ENCODE results near the gene RAI1. TPM values are rescaled to one million over a fixed set of nuclear protein-coding genes. Genes with fewer than 3 reads are reported as not detected.

The RAI1 gene
- total RNA-seq, 1 donor from 2014 or later: 33.5 TPM

GRCh38 chr17:17787568-17787967 lies 106.3 kb downstream of the RAI1 start:
- no peaks in the 10 kb centered on the region for H3K9me3 Mint-ChIP-seq
- H3K4me3 Mint-ChIP-seq (ENCODE audit: low read depth): no peak overlapping the region
- peaks cover 10% of the 10 kb centered on the region for H3K27me3 Mint-ChIP-seq (ENCODE audit: low read depth)
- intact Hi-C loops (cut with micrococcal nuclease): loop anchor here (5.0 kb wide), 1 partner anchor 35 kb away; no protein-coding TSS in a partner anchor
- H3K4me1 Mint-ChIP-seq (ENCODE audit: low read depth): peaks cover 9% of the 10 kb centered on the region
- H3K36me3 Mint-ChIP-seq (ENCODE audit: low read depth): no peaks in the 10 kb centered on the region
- DNase-seq (ENCODE audit: low spot score): no peak
- H3K27ac Mint-ChIP-seq: no peak overlapping the region

DNA sequence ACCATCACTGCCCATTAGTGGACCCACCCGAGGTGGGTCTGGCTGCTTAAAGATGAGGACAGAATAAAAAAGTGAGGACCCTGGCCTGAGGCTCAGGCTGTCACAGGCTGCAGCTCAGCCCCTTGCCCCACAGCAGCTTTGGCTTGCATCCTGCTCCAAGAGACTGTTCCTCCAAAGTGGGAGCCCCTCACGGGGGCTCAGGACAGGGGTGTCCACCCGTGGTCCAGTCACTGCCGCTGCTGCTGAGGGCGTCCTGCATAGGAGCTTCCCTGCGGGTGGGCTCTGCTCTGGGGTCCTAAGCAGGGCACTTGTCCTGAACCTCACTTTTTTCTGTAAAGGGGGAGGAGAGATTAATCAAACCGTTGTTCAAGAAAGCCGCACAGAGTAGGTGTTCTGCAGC lies 107.7 kb downstream of the RAI1 start:
- Mint-ChIP-seq H3K9me3 (no peaks in the 10 kb centered on the region), H3K4me3 (ENCODE audit: low read depth) (no peak overlapping the region), H3K36me3 (ENCODE audit: low read depth) (peaks cover 6% of the 10 kb centered on the region), H3K27me3 (ENCODE audit: low read depth) (peaks cover 7% of the 10 kb centered on the region), H3K4me1 (ENCODE audit: low read depth) (peaks cover 15% of the 10 kb centered on the region), H3K27ac (no peak overlapping the region)
- DNase-seq (ENCODE audit: low spot score): no peak
- intact Hi-C loops (cut with micrococcal nuclease): loop anchor here (5.0 kb wide), 1 partner anchor 37 kb away; no protein-coding TSS in a partner anchor

GRCh38 chr17:17789410-17789809 lies 108.2 kb downstream of the RAI1 start:
- peaks cover 7% of the 10 kb centered on the region for H3K36me3 Mint-ChIP-seq (ENCODE audit: low read depth)
- intact Hi-C loops (cut with micrococcal nuclease): loop anchor here (5.0 kb wide), 1 partner anchor 37 kb away; no protein-coding TSS in a partner anchor
- H3K4me1 Mint-ChIP-seq (ENCODE audit: low read depth): peaks cover 16% of the 10 kb centered on the region
- peaks cover 7% of the 10 kb centered on the region for H3K27me3 Mint-ChIP-seq (ENCODE audit: low read depth)
- no peak for DNase-seq (ENCODE audit: low spot score)
- no peak overlapping the region for H3K27ac Mint-ChIP-seq
- H3K4me3 Mint-ChIP-seq (ENCODE audit: low read depth): no peak overlapping the region
- no peaks in the 10 kb centered on the region for H3K9me3 Mint-ChIP-seq

DNA sequence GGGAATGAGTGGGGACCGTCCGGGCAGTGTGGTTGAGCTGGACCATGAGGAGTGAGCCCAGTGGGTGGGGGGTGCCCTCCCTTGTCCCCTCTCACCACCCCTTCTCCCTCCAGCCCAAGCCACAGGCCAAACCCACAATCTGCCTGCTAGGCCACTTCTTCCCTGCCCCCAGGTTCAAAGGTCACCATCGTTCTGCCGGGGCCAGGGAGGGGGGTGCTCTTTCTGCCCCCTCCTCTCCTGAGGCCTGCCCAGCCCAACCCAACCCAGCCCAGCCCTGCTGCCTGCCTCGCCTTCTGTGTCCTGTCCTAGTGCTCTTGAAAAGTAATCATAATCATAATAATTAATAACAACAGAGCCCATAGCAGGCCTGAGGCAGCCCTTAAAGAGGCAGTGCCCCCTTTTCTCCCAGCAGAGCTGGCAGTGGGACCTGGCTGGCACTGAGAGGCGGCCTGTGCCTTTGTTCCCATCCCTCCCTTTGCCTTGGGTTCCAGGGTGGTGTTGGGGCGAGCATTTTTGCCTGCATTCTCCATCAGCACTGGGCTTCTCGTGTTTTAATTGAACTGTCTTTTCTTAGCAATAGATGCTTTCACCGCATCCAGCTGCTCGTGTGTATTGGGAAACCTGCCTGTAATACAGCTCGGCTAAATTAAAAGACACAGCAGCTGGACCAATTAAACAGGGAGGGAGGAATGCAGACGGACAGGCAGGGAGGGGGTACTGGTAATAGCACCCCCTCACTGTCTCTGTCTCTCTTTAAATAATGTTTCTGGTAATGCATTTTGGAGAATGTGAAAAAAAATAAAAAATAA lies 108.8 kb downstream of the RAI1 start:
- DNase-seq (ENCODE audit: low spot score): no peak
- H3K4me3 Mint-ChIP-seq (ENCODE audit: low read depth): no peak overlapping the region
- H3K4me1 Mint-ChIP-seq (ENCODE audit: low read depth): peaks cover 15% of the 10 kb centered on the region
- H3K9me3 Mint-ChIP-seq: no peaks in the 10 kb centered on the region
- H3K27me3 Mint-ChIP-seq (ENCODE audit: low read depth): peaks cover 5% of the 10 kb centered on the region
- H3K27ac Mint-ChIP-seq: no peak overlapping the region
- peaks cover 7% of the 10 kb centered on the region for H3K36me3 Mint-ChIP-seq (ENCODE audit: low read depth)
- intact Hi-C loops (cut with micrococcal nuclease): loop anchor here (5.0 kb wide), 1 partner anchor 38 kb away; no protein-coding TSS in a partner anchor

GRCh38 chr17:17790637-17791464 lies 109.6 kb downstream of the RAI1 start:
- intact Hi-C loops (cut with micrococcal nuclease): no loop called here
- Mint-ChIP-seq H3K4me1 (ENCODE audit: low read depth) (peaks cover 15% of the 10 kb centered on the region), H3K27ac (no peak overlapping the region), H3K27me3 (ENCODE audit: low read depth) (no peaks in the 10 kb centered on the region), H3K4me3 (ENCODE audit: low read depth) (no peak overlapping the region), H3K36me3 (ENCODE audit: low read depth) (peaks cover 7% of the 10 kb centered on the region), H3K9me3 (no peaks in the 10 kb centered on the region)
- no peak for DNase-seq (ENCODE audit: low spot score)

DNA sequence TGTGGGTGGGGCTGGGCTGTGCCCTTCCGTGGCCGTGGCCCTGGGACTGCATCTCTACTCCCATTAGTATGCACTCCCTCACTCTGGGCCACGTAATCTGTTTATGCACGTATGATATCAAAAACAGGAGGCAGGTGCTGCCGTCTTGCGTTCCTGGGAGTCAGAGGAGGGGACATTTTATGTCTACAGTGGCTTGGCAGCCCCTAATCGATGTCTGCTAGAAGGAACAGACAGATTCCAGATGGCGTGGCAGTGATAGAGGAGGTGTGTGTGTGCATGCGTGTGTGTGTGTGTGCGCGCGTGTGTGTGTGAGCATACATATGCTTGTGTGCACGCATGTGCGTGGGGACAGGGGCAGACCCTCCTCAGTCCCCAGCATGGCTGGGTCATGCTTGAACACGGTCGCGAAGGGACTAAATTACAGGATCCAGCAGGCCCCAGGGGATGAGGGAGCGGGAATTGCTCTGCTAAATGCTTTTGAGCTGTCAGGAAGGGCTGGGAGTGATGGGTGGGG lies 110.8 kb downstream of the RAI1 start:
- no peak for DNase-seq (ENCODE audit: low spot score)
- intact Hi-C loops (cut with micrococcal nuclease): loop anchor here (2.0 kb wide), 1 partner anchor 33 kb away; no protein-coding TSS in a partner anchor
- H3K27ac Mint-ChIP-seq: no peak overlapping the region
- H3K36me3 Mint-ChIP-seq (ENCODE audit: low read depth): peaks cover 7% of the 10 kb centered on the region
- peaks cover 15% of the 10 kb centered on the region for H3K4me1 Mint-ChIP-seq (ENCODE audit: low read depth)
- no peaks in the 10 kb centered on the region for H3K9me3 Mint-ChIP-seq
- H3K27me3 Mint-ChIP-seq (ENCODE audit: low read depth): no peaks in the 10 kb centered on the region
- no peak overlapping the region for H3K4me3 Mint-ChIP-seq (ENCODE audit: low read depth)

DNA sequence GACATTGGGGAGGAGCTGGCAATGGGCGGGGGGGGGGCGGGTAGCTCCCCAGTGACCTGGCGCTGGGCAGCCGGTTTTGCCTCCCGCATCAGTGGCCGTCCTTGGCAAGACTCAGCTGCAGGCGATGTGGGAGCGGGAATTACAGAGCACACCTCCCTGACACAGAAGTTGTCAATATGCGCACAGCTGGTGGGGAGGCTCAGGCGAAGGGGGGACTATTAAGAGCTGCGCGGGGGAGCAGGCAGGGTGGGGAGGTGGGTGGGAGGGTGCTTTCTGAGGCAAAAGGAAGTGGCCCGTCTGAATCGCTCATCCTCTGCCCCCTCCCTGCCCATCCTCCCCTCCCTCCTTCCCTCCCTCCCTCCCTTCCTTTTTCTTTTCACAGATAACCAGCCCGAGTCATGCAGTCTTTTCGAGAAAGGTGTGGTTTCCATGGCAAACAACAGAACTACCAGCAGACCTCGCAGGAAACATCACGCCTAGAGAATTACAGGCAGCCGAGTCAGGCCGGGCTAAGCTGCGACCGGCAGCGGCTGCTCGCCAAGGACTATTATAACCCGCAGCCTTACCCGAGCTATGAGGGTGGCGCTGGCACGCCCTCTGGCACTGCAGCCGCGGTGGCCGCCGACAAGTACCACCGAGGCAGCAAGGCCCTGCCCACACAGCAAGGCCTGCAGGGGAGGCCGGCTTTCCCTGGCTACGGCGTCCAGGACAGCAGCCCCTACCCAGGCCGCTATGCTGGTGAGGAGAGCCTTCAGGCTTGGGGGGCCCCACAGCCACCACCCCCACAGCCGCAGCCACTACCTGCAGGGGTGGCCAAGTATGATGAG lies 111.5 kb downstream of the RAI1 start:
- Mint-ChIP-seq H3K4me3 (ENCODE audit: low read depth) (no peak overlapping the region), H3K27me3 (ENCODE audit: low read depth) (no peaks in the 10 kb centered on the region), H3K4me1 (ENCODE audit: low read depth) (peaks cover 15% of the 10 kb centered on the region), H3K27ac (peak overlapping the region; percentile 35), H3K9me3 (no peaks in the 10 kb centered on the region), H3K36me3 (ENCODE audit: low read depth) (peaks cover 7% of the 10 kb centered on the region)
- intact Hi-C loops (cut with micrococcal nuclease): loop anchor here (2.0 kb wide), 1 partner anchor 32 kb away; no protein-coding TSS in a partner anchor
- peak; percentile 67 for DNase-seq (ENCODE audit: low spot score)

DNA sequence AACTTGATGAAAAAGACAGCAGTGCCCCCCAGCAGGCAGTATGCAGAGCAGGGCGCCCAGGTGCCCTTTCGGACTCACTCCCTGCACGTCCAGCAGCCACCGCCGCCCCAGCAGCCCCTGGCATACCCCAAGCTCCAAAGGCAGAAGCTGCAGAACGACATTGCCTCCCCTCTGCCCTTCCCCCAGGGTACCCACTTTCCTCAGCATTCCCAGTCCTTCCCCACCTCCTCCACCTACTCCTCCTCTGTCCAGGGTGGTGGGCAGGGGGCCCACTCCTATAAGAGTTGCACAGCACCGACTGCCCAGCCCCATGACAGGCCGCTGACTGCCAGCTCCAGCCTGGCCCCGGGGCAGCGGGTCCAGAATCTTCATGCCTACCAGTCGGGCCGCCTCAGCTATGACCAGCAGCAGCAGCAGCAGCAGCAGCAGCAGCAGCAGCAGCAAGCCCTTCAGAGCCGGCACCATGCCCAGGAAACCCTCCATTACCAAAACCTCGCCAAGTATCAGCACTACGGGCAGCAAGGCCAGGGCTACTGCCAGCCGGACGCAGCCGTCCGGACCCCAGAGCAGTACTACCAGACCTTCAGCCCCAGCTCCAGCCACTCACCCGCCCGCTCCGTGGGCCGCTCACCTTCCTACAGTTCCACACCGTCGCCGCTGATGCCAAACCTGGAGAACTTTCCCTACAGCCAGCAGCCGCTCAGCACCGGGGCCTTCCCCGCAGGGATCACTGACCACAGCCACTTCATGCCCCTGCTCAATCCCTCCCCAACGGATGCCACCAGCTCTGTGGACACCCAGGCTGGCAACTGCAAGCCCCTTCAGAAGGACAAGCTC lies 112.3 kb downstream of the RAI1 start:
- no peak overlapping the region for H3K4me3 Mint-ChIP-seq (ENCODE audit: low read depth)
- no peaks in the 10 kb centered on the region for H3K9me3 Mint-ChIP-seq
- H3K27me3 Mint-ChIP-seq (ENCODE audit: low read depth): no peaks in the 10 kb centered on the region
- peaks cover 7% of the 10 kb centered on the region for H3K36me3 Mint-ChIP-seq (ENCODE audit: low read depth)
- DNase-seq (ENCODE audit: low spot score): no peak
- H3K4me1 Mint-ChIP-seq (ENCODE audit: low read depth): peaks cover 15% of the 10 kb centered on the region
- intact Hi-C loops (cut with micrococcal nuclease): loop anchor here (2.0 kb wide), 1 partner anchor 31 kb away; no protein-coding TSS in a partner anchor
- no peak overlapping the region for H3K27ac Mint-ChIP-seq

GRCh38 chr17:17794382-17794781 lies 113.1 kb downstream of the RAI1 start:
- Mint-ChIP-seq H3K36me3 (ENCODE audit: low read depth) (peaks cover 7% of the 10 kb centered on the region), H3K27me3 (ENCODE audit: low read depth) (no peaks in the 10 kb centered on the region), H3K4me3 (ENCODE audit: low read depth) (no peak overlapping the region), H3K4me1 (ENCODE audit: low read depth) (peaks cover 15% of the 10 kb centered on the region), H3K27ac (no peak overlapping the region), H3K9me3 (no peaks in the 10 kb centered on the region)
- no peak for DNase-seq (ENCODE audit: low spot score)
- intact Hi-C loops (cut with micrococcal nuclease): no loop called here

- Mint-ChIP-seq H3K9me3 (no peaks in the 10 kb centered on the region), H3K4me1 (ENCODE audit: low read depth) (peaks cover 15% of the 10 kb centered on the region), H3K27ac (no peak overlapping the region), H3K4me3 (ENCODE audit: low read depth) (no peak overlapping the region), H3K27me3 (ENCODE audit: low read depth) (no peaks in the 10 kb centered on the region), H3K36me3 (ENCODE audit: low read depth) (peaks cover 7% of the 10 kb centered on the region)
- DNase-seq (ENCODE audit: low spot score): no peak
- intact Hi-C loops (cut with micrococcal nuclease): no loop called here
Measured at GRCh38 chr17:17795296-17795695, 114.0 kb downstream of the RAI1 start.

DNA sequence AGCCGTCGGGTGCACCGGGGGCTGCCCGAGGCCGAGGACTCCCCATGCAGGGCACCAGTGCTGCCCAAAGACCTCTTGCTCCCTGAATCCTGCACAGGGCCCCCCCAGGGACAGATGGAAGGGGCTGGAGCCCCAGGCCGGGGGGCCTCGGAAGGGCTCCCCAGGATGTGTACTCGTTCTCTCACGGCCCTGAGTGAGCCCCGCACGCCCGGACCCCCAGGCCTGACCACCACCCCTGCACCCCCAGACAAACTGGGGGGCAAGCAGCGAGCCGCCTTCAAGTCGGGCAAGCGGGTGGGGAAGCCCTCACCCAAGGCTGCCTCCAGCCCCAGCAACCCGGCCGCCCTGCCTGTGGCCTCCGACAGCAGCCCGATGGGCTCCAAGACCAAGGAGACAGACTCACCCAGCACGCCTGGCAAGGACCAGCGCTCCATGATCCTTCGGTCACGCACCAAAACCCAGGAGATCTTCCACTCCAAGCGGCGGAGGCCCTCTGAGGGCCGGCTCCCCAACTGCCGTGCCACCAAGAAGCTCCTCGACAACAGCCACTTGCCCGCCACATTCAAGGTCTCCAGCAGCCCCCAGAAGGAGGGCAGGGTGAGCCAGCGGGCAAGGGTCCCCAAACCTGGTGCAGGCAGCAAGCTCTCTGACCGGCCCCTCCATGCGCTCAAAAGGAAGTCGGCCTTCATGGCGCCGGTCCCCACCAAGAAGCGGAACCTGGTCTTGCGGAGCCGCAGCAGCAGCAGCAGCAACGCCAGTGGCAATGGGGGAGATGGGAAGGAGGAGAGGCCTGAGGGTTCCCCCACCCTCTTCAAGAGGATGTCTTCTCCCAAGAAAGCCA lies 114.9 kb downstream of the RAI1 start:
- Mint-ChIP-seq H3K27ac (no peak overlapping the region), H3K9me3 (no peaks in the 10 kb centered on the region), H3K36me3 (ENCODE audit: low read depth) (peaks cover 7% of the 10 kb centered on the region), H3K4me1 (ENCODE audit: low read depth) (peaks cover 15% of the 10 kb centered on the region), H3K4me3 (ENCODE audit: low read depth) (no peak overlapping the region), H3K27me3 (ENCODE audit: low read depth) (no peaks in the 10 kb centered on the region)
- intact Hi-C loops (cut with micrococcal nuclease): no loop called here
- no peak for DNase-seq (ENCODE audit: low spot score)
